HepG2 (cell line): ENCODE measurements around the gene NOS1AP.

ENCODE experiments used
- CTCF ChIP-seq: sonication (generic); formaldehyde crosslinking; IDR thresholded peaks from 2 replicates; pipeline ENCODE4 v1.5.0; 2020; ENCODE audit warnings: mild to moderate bottlenecking, missing genetic modification reagents, moderate library complexity
- FIP1L1 ChIP-seq: fragments of 200-400 bp; formaldehyde crosslinking; IDR thresholded peaks from 2 replicates; pipeline ENCODE4 v1.6.1; 2018; ENCODE audit warnings: low read depth, mild to moderate bottlenecking, low read length, moderate library complexity, borderline replicate concordance; ENCODE audit not compliant: insufficient read depth
- FOSL2 ChIP-seq: sonication (generic); formaldehyde crosslinking; IDR thresholded peaks from 2 replicates; pipeline ENCODE4 v1.4.0; 2020; ENCODE audit warnings: missing genetic modification reagents
- FOXK1 ChIP-seq: sonication (generic); formaldehyde crosslinking; IDR thresholded peaks from 2 replicates; pipeline ENCODE4 v1.4.0; 2020; ENCODE audit warnings: low read depth, missing genetic modification reagents, borderline replicate concordance
- FOXK2 ChIP-seq: fragments of 450-650 bp; IDR thresholded peaks from 2 replicates; pipeline ENCODE4 v1.6.1; 2016
- HMGXB4 ChIP-seq, 2 experiments: sonication (generic) in 1 of 2; formaldehyde crosslinking in 1 of 2; IDR thresholded peaks; 2 replicates each; pipeline versions ENCODE4 v1.4.0 to v1.6.1; 2018 to 2020; ENCODE audit warnings: missing genetic modification reagents in 2 of 2, borderline replicate concordance in 1 of 2, low read depth in 1 of 2, mild to moderate bottlenecking in 1 of 2, missing biosample characterization in 1 of 2
- MYC ChIP-seq: sonication (generic); formaldehyde crosslinking; IDR thresholded peaks from 2 replicates; pipeline ENCODE4 v1.9.0; 2021; ENCODE audit warnings: missing genetic modification reagents, borderline replicate concordance
- TAF1 ChIP-seq: sonication (generic); formaldehyde crosslinking; IDR thresholded peaks from 2 replicates; pipeline ENCODE4 v1.4.0; 2020; ENCODE audit warnings: missing genetic modification reagents
- ZBTB21 ChIP-seq: sonication (generic); formaldehyde crosslinking; IDR thresholded peaks from 2 replicates; pipeline ENCODE4 v1.4.0; 2020; ENCODE audit warnings: missing genetic modification reagents
- ZNF207 ChIP-seq: fragments of 450-650 bp; IDR thresholded peaks from 2 replicates; pipeline ENCODE4 v1.6.1; 2016; ENCODE audit warnings: antibody characterized with exemption, borderline replicate concordance
- ZNF274 ChIP-seq: sonication (generic); formaldehyde crosslinking; IDR thresholded peaks from 2 replicates; pipeline ENCODE4 v1.5.1; 2020; ENCODE audit warnings: mild to moderate bottlenecking, missing genetic modification reagents
- ZNF646 ChIP-seq: sonication (generic); formaldehyde crosslinking; IDR thresholded peaks from 2 replicates; pipeline ENCODE4 v1.9.0; 2021; ENCODE audit warnings: mild to moderate bottlenecking, missing genetic modification reagents

- TF ChIP-seq MYC (CRISPR knock-in tag) (no peak), ZNF274 (CRISPR knock-in tag) (no peak), ZNF207 (no peak), TAF1 (CRISPR knock-in tag) (no peak), HMGXB4 (CRISPR knock-in tag; IDR thresholded peaks at IDR 0.05; ENCODE audit: borderline replicate concordance in 1 of 2, low read depth in 1 of 2) (no peak), FOXK1 (CRISPR knock-in tag) (no peak), ZBTB21 (no peak), FOXK2 (no peak), ZNF646 (CRISPR knock-in tag) (no peak), FOSL2 (CRISPR knock-in tag) (no peak), CTCF (CRISPR knock-in tag) (no peak), FIP1L1 (no peak)
Observed at GRCh38 chr1:162304736-162305135, 235.2 kb downstream of the NOS1AP start.
